Myocyte (in vitro differentiated cells): ENCODE data around the gene VEGFA. TPM values are rescaled to one million over a fixed set of nuclear protein-coding genes. Genes with fewer than 3 reads are reported as not detected.
A peak's percentile ranks its signal among the peaks of the same experiment; 100 is the strongest.

Experiments
- DNase-seq: peaks from one replicate; pipeline ENCODE4 v3.0.0-alpha.2; 2012; ENCODE audit warnings: low read depth
- total RNA-seq: library from RNA; depleted of rRNA; stranded (reverse); fragments of >200 nt; gene quantifications from 2 replicates; pipeline ENCODE4 v1.2.3, GENCODE V29; 2014

VEGFA gene
- total RNA-seq, 1 donor from 2014 or later, result 57.0 TPM

DNA sequence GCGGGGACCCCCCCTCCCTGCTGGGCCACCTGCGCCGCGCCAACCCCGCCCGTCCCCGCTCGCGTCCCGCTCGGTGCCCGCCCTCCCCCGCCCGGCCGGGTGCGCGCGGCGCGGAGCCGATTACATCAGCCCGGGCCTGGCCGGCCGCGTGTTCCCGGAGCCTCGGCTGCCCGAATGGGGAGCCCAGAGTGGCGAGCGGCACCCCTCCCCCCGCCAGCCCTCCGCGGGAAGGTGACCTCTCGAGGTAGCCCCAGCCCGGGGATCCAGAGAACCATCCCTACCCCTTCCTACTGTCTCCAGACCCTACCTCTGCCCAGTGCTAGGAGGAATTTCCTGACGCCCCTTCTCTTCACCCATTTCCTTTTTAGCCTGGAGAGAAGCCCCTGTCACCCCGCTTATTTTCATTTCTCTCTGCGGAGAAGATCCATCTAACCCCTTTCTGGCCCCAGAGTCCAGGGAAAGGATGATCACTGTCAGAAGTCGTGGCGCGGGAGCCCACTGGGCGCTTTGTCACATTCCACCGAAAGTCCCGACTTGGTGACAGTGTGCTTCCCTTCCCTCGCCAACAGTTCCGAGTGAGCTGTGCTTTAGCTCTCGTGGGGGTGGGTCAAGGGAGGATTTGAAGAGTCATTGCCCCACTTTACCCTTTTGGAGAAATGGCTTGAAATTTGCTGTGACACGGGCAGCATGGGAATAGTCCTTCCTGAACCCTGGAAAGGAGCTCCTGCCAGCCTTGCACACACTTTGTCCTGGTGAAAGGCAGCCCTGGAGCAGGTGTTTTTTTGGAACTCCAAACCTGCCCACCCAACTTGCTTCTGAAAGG is 2.1 kb downstream of the VEGFA start:
- peak; percentile 67 for DNase-seq

DNA sequence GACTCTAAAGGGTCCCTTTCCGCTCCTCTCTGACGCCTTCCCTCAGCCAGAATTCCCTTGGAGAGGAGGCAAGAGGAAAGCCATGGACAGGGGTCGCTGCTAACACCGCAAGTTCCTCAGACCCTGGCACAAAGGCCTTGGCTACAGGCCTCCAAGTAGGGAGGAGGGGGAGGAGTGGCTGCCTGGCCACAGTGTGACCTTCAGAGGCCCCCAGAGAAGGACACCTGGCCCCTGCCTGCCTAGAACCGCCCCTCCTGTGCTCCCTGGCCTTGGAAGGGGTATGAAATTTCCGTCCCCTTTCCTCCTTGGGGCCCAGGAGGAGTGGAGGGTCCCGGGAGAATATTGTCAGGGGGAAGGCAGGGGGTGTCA is 2.7 kb downstream of the VEGFA start:
- DNase-seq, result peak; percentile 52

DNA sequence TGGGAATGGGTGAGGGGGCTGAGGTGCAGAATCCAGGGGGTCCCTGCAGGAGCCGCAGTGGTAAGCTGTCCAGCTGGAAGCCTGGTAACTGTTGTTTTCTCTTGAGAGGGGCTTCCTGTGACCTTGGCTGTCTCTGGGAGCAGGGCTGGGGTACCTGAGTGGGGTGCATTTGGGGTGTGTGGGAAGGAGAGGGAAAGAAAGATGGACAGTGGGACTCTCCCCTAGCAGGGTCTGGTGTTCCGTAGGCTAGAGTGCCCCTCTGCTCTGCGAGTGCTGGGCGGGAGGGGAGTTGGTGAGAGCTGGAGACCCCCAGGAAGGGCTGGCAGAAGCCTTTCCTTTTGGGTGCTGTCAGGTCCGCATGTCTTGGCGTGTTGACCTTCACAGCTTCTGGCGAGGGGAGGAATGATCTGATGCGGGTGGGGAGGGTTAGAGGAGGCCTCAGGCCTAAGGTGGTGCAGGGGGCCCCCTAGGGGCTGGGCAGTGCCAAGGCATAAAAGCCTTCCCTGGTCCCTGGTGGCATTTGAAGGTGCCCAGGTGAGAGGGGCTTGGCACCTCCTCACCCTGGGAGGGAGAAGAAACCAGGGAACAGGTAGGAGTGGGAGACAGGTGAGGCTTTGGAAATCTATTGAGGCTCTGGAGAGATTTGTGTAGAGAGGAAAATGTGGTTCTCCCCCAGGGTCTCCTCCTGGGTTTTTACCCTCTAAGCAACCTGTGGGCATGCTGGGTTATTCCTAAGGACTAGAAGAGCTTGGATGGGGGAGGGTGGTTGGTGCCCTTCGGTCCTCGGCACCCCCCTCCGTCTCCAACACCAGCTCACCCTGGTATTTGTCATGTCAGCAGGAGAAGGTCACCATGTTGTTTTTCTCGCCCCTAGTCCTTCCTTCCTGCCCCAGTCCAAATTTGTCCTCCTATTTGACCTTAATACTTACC is 3.3 kb downstream of the VEGFA start:
- peak; percentile 61 for DNase-seq

DNA sequence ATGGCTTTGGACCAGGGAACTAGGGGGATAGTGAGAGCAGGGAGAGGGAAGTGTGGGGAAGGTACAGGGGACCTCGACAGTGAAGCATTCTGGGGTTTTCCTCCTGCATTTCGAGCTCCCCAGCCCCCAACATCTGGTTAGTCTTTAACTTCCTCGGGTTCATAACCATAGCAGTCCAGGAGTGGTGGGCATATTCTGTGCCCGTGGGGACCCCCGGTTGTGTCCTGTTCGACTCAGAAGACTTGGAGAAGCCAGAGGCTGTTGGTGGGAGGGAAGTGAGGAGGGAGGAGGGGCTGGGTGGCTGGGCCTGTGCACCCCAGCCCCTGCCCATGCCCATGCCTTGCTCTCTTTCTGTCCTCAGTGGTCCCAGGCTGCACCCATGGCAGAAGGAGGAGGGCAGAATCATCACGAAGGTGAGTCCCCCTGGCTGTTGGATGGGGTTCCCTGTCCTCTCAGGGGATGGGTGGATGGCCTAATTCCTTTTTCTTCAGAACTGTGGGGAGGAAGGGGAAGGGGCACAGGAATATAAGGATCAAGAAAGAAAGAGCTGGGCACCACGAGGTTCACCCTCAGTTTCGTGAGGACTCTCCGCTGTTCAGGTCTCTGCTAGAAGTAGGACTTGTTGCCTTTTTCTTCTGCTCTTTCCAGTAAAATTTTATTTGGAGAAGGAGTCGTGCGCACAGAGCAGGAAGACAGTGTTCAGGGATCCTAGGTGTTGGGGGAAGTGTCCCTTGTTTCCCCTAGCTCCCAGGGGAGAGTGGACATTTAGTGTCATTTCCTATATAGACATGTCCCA is 4.2 kb downstream of the VEGFA start:
- DNase-seq, result no peak

DNA sequence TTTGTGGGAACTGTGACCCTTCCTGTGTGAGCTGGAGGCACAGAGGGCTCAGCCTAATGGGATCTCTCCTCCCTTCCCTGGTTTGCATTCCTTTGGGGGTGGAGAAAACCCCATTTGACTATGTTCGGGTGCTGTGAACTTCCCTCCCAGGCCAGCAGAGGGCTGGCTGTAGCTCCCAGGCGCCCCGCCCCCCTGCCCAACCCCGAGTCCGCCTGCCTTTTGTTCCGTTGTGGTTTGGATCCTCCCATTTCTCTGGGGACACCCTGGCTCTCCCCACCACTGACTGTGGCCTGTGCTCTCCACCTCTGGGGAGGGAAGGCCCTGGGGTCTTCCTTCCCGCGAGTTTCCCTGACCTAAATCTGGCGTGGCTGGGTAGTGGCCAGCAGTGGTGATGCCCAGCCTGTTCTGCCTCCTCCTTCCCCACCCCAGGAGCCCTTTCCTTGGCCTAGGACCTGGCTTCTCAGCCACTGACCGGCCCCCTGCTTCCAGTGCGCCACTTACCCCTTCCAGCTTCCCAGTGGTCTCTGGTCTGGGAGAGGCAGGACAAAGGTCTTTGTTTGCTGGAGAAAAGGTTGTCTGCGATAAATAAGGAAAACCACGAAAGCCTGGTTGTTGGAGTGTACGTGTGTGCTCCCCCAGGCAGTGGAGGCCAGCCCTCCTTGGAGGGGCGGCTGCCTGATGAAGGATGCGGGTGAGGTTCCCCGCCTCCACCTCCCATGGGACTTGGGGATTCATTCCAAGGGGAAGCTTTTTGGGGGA is 4.9 kb downstream of the VEGFA start:
- peak; percentile 89 for DNase-seq

DNA sequence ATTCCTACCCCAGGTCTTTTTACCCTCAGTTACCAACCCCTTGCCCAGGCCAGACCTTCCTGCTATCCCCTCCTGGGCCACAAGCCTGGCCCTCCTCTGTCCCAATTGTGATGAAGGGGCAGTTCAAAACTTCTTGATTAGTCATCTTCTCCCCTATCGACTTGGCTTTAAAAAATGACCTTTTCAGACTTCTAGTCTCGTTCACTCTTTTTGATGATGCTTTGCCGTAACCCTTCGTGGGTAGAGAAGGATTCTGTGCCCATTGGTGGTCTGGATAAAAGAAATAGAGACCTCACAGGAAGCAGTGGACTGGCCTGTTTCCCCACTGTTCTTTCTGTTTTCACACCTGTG is 5.5 kb downstream of the VEGFA start:
- DNase-seq, result no peak

DNA sequence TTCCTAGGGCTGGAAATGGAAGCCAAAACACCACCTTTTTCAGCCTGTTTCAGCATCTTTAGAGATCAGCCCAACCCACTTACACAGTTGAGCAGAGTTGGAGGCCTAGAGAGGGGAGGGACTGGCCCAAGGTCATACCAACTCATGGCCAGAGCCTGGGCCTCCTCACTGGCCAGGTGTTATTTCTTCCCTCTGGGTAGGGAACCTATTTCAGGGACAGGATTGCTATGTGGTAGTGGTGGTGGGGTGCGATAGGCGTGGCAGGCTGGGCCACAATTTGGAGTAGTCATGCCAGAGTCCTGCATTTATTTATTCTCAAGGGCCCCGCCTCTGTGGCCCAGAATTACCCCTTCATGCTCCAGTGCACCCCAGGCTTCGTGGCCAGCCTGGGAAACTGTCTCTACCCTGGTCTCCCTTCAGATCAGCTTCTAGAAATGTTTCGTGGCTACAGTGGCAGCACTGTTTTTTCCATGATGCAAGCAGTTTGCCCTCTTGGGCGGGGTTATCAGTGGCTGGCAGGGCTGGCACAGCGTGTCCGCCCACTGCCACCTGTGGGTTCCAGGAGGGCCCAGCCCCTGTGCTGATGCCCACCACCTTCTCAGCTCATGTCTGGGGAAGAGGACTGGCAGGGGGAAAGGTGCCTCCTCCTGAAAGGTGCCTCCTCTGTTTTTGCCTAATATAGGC is 6.2 kb downstream of the VEGFA start:
- peak; percentile 76 for DNase-seq

DNA sequence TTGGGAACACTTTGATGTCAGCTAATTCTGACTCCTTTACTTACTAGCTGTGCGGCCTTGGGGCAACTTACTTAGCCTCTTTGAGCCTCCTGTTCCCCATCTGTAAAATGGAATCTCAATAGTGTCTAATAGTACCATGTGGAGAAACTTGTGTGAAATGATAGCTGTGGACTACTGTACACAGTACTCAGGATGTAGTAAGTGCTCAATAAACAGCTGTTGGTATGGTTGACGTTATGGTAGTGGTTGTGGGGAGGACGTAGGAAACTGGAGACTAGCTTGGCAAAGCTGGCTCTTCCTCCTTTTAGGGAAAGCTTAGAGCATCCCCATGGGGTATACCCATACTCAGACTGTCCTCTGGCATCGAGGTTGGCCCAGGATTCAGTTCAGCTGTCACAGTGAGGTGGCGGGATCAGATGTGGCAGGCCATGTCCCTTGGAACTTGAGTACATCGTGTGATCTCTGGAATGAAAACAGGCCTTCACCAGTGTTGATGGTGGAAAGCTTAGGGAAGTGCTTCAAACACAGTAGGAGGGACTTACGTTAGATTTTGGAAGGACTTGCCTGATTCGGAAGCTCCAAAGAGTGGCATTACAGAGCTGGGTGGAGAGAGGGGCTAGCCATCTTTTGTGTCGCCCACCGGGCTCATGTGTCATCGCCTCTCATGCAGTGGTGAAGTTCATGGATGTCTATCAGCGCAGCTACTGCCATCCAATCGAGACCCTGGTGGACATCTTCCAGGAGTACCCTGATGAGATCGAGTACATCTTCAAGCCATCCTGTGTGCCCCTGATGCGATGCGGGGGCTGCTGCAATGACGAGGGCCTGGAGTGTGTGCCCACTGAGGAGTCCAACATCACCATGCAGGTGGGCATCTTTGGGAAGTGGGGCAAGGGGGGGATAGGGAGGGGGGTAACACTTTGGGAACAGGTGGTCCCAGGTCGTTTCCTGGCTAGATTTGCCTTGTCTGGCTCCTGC is 7.1 kb downstream of the VEGFA start:
- peak; percentile 84 for DNase-seq

DNA sequence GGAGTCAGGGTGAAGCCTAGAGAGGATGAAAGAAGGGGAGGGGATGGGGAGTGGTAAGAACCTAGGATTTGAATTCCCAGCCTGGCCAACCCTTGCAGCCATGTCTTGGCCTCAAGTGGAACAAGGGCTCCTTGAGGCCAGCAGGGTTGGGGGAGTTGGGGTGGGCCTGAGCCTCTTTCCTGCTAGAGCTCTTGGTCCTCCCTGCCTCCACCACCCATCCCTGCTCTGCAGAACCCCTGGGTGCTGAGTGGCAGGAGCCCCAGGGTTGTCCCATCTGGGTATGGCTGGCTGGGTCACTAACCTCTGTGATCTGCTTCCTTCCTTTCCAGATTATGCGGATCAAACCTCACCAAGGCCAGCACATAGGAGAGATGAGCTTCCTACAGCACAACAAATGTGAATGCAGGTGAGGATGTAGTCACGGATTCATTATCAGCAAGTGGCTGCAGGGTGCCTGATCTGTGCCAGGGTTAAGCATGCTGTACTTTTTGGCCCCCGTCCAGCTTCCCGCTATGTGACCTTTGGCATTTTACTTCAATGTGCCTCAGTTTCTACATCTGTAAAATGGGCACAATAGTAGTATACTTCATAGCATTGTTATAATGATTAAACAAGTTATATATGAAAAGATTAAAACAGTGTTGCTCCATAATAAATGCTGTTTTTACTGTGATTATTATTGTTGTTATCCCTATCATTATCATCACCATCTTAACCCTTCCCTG is 8.3 kb downstream of the VEGFA start:
- DNase-seq, result no peak

DNA sequence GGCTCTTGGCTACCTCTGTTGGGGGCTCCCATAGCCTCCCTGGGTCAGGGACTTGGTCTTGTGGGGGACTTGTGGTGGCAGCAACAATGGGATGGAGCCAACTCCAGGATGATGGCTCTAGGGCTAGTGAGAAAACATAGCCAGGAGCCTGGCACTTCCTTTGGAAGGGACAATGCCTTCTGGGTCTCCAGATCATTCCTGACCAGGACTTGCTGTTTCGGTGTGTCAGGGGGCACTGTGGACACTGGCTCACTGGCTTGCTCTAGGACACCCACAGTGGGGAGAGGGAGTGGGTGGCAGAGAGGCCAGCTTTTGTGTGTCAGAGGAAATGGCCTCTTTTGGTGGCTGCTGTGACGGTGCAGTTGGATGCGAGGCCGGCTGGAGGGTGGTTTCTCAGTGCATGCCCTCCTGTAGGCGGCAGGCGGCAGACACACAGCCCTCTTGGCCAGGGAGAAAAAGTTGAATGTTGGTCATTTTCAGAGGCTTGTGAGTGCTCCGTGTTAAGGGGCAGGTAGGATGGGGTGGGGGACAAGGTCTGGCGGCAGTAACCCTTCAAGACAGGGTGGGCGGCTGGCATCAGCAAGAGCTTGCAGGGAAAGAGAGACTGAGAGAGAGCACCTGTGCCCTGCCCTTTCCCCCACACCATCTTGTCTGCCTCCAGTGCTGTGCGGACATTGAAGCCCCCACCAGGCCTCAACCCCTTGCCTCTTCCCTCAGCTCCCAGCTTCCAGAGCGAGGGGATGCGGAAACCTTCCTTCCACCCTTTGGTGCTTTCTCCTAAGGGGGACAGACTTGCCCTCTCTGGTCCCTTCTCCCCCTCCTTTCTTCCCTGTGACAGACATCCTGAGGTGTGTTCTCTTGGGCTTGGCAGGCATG is 9.2 kb downstream of the VEGFA start:
- DNase-seq, result no peak

DNA sequence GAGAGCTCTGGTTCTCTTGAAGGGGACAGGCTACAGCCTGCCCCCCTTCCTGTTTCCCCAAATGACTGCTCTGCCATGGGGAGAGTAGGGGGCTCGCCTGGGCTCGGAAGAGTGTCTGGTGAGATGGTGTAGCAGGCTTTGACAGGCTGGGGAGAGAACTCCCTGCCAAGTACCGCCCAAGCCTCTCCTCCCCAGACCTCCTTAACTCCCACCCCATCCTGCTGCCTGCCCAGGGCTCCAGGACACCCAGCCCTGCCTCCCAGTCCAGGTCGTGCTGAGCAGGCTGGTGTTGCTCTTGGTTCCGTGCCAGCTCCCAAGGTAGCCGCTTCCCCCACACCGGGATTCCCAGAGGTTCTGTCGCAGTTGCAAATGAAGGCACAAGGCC is 9.8 kb downstream of the VEGFA start:
- no peak for DNase-seq

DNA sequence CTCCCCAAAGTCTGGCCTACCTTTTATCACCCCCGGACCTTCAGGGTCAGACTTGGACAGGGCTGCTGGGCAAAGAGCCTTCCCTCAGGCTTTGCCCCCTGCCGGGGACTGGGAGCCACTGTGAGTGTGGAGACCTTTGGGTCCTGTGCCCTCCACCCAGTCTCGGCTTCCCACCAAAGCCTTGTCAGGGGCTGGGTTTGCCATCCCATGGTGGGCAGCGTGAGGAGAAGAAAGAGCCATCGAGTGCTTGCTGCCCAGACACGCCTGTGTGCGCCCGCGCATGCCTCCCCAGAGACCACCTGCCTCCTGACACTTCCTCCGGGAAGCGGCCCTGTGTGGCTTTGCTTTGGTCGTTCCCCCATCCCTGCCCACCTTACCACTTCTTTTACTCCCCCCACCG is 10.3 kb downstream of the VEGFA start:
- DNase-seq, result no peak

DNA sequence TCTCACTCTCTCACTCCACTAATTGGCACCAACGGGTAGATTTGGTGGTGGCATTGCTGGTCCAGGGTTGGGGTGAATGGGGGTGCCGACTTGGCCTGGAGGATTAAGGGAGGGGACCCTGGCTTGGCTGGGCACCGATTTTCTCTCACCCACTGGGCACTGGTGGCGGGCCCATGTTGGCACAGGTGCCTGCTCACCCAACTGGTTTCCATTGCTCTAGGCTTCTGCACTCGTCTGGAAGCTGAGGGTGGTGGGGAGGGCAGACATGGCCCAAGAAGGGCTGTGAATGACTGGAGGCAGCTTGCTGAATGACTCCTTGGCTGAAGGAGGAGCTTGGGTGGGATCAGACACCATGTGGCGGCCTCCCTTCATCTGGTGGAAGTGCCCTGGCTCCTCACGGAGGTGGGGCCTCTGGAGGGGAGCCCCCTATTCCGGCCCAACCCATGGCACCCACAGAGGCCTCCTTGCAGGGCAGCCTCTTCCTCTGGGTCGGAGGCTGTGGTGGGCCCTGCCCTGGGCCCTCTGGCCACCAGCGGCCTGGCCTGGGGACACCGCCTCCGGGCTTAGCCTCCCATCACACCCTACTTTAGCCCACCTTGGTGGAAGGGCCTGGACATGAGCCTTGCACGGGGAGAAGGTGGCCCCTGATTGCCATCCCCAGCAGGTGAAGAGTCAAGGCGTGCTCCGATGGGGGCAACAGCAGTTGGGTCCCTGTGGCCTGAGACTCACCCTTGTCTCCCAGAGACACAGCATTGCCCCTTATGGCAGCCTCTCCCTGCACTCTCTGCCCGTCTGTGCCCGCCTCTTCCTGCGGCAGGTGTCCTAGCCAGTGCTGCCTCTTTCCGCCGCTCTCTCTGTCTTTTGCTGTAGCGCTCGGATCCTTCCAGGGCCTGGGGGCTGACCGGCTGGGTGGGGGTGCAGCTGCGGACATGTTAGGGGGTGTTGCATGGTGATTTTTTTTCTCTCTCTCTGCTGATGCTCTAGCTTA is 11.2 kb downstream of the VEGFA start:
- no peak for DNase-seq

DNA sequence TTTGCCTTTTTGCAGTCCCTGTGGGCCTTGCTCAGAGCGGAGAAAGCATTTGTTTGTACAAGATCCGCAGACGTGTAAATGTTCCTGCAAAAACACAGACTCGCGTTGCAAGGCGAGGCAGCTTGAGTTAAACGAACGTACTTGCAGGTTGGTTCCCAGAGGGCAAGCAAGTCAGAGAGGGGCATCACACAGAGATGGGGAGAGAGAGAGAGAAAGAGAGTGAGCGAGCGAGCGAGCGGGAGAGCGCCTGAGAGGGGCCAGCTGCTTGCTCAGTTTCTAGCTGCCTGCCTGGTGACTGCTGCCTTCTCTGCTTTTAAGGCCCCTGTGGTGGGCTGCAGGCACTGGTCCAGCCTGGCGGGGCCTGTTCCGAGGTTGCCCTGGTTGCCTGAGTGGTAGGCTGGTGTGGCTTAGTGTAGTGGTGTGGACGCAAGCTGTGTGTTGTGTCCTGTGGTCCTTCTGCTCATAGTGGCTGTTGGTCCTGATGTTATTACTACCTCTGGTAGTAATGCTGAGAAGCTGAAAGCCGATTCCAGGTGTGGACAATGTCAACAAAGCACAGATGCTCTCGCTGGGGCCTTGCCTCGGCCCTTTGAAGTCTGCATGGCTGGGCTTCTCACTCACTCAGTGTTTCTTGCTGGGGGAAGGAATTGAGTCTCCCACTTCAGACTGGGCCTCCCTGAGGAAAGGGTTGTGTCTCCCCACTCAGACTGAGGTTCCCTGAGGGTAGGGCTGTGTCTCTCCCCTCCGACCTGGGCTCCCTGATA is 12.1 kb downstream of the VEGFA start:
- no peak for DNase-seq

DNA sequence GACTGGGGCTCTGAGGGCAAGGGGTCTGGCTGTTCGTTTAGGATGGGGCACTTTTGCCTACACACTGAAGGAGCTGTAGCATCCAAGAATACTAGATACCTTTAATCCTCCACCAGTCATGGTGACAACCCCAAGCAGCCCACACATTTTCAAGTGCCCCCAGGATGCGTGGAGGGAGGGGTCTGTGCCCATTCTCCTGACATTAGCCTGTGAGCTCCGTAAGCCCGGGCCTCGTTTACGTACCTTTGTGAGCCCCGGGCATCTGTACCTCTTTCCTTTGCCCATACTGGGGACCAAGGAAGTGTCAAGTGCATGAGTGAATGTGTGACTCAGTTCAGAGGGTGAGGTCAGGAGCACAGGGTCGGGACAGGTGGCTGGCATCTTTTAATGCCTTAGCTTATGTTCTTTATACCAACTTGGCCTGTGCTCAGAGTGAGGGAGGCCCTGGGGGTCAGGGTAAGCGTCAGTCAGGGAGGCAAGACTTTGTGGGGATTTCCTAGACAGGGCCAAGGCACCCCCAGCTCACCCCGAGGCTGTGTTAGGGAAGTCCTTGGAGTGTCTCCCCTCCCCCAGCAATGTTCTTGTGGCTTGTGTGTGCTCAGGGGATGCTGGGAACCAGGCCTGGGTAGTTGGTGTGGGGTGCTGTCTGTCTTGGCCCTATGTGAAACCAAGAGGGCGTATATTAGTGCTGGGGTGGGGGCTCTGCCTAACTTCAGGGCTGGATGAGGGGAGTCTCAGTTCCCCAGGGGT is 12.9 kb downstream of the VEGFA start:
- no peak for DNase-seq
